ENCODE measurements around the gene LMBR1L.

The LMBR1L gene

DNA sequence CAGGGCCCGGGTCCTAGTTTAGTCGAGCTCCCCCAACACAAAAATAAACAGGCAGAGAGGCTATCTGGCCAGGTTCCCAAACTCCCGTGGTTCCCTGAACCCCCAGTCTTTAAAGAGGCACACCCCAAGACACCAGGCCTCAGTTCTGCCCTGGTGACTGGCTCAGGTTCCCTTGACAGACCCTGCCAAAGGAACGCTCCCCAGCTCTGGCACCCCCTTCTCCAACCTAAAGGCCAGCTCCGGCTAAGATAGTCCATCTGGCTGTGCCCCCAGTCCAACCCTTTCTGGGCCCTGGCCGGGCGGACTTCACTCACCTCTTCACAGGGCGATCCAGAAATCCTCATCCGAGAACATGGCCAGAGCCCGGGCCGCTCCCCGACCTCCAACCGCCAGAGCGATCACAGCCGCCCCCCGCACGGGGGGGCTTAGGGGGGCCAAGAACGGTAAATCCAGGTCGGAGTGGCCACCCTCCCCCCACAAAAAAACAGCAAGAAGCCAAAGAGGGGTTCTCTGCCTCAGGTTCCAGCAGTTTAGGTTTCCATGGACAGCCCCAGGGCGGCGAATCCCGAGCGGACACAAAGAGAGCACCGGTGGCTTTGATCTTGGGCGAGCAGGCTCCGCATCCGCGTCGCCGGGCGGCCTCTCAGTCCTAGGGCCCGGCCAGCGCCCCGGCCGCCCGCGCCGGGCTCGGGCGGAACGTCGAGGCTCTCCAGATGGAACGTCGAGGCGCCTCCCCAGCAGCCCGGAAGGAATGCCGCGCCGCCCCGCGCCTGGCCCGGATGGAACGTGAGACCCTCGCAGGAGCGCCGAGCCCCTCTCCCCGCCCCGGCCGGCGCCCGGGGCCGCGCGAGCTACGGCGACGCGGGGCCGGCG, 51.1 kb downstream of the LMBR1L start:
- peak overlapping the region; percentile 97 for H3K9ac ChIP-seq (ENCODE audit: low read length)
- H3K27ac ChIP-seq (ENCODE audit: low read depth, low read length): peak overlapping the region; percentile 100
- no peaks in the 10 kb centered on the region for H3K9me3 ChIP-seq (ENCODE audit: control insufficient read depth, insufficient read depth, low read depth, low read length)
- H3K27me3 ChIP-seq (ENCODE audit: control insufficient read depth, insufficient read depth, low read length): no peaks in the 10 kb centered on the region
- peaks cover 6% of the 10 kb centered on the region for H3K36me3 ChIP-seq (ENCODE audit: control insufficient read depth, insufficient read depth, low read length)
- H3K4me3 ChIP-seq (ENCODE audit: low read depth, low read length): peak overlapping the region; percentile 96
- peaks cover 30% of the 10 kb centered on the region for H3K4me1 ChIP-seq (ENCODE audit: control insufficient read depth, insufficient read depth, low read length)

DNA sequence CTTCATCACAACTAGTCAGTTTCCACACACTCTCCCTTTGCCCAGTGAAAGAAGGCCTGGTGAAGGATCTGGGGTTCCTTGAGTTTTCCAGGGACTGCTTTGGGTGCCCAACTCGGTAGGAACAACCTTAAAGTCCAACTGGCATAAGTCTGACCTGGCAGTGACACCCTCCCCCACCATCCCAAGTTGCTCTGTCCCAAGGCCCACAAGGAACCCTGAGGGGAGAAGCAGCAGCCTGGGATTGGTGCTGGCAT, 51.7 kb downstream of the LMBR1L start:
- H3K36me3 ChIP-seq (ENCODE audit: control insufficient read depth, insufficient read depth, low read length): peaks cover 12% of the 10 kb centered on the region
- no peaks in the 10 kb centered on the region for H3K9me3 ChIP-seq (ENCODE audit: control insufficient read depth, insufficient read depth, low read depth, low read length)
- peaks cover 30% of the 10 kb centered on the region for H3K4me1 ChIP-seq (ENCODE audit: control insufficient read depth, insufficient read depth, low read length)
- no peaks in the 10 kb centered on the region for H3K27me3 ChIP-seq (ENCODE audit: control insufficient read depth, insufficient read depth, low read length)
- H3K9ac ChIP-seq (ENCODE audit: low read length): peak overlapping the region; percentile 97
- no peak overlapping the region for H3K27ac ChIP-seq (ENCODE audit: low read depth, low read length)
- H3K4me3 ChIP-seq (ENCODE audit: low read depth, low read length): peak overlapping the region; percentile 96

DNA sequence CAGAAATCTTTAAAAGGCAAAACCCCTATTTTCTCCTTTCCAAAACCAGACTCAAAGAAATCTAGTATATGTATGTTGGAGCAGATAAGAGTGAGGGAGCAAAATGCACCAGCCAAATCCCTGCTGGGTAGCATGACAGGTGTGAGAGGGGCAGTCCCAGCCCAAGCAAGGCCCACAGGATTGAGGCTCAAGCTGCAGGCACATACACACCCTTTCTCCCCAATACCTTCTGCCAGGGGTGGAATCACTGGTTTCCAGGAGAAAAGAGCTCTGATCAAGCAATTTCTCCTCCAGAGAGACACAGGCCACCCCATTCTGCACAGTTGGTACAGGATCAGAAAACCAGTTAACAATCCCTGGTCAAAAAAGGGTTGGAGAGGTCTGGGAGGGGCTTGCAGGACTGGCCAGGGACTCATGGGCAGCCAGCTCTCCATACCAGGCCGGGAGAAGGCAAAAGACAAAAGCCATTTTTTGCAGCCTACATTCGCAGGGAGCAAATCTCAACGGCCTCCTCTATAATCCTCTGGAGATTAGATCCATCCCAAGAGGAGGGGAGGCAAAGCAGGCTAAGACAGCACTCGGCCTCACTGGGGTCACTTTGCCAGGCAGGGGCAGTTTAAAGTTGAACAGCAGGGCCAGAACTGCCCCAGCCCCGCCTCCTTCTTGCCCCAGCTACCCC, 52.1 kb downstream of the LMBR1L start:
- Histone ChIP-seq H3K27ac (ENCODE audit: low read depth, low read length) (no peak overlapping the region), H3K4me1 (ENCODE audit: control insufficient read depth, insufficient read depth, low read length) (peaks cover 30% of the 10 kb centered on the region), H3K9ac (ENCODE audit: low read length) (peak overlapping the region; percentile 97), H3K36me3 (ENCODE audit: control insufficient read depth, insufficient read depth, low read length) (peaks cover 16% of the 10 kb centered on the region), H3K9me3 (ENCODE audit: control insufficient read depth, insufficient read depth, low read depth, low read length) (no peaks in the 10 kb centered on the region), H3K27me3 (ENCODE audit: control insufficient read depth, insufficient read depth, low read length) (no peaks in the 10 kb centered on the region), H3K4me3 (ENCODE audit: low read depth, low read length) (peak overlapping the region; percentile 96)

DNA sequence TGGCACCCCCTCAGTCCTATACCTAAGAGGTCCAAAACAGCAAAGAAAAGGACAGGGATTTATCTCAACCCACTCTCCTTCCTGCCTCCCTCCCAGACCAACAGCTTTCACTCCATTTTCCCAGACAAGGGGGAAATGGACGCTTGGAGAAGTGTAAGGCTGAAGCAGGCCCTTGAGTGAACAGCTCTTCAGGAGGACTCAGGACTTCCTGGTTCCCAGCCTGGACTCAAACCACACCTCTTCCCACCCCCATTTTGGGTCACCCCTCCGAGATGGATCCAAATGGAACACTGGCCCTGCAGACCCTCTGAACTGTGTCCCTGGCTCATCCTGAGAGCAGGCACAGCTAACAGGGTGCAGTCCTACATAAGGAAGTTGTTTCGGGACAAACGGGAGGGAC, 52.8 kb downstream of the LMBR1L start:
- Histone ChIP-seq H3K9me3 (ENCODE audit: control insufficient read depth, insufficient read depth, low read depth, low read length) (no peaks in the 10 kb centered on the region), H3K4me3 (ENCODE audit: low read depth, low read length) (peak overlapping the region; percentile 96), H3K36me3 (ENCODE audit: control insufficient read depth, insufficient read depth, low read length) (peaks cover 22% of the 10 kb centered on the region), H3K4me1 (ENCODE audit: control insufficient read depth, insufficient read depth, low read length) (peaks cover 30% of the 10 kb centered on the region), H3K27me3 (ENCODE audit: control insufficient read depth, insufficient read depth, low read length) (no peaks in the 10 kb centered on the region), H3K27ac (ENCODE audit: low read depth, low read length) (no peak overlapping the region), H3K9ac (ENCODE audit: low read length) (peak overlapping the region; percentile 0)

DNA sequence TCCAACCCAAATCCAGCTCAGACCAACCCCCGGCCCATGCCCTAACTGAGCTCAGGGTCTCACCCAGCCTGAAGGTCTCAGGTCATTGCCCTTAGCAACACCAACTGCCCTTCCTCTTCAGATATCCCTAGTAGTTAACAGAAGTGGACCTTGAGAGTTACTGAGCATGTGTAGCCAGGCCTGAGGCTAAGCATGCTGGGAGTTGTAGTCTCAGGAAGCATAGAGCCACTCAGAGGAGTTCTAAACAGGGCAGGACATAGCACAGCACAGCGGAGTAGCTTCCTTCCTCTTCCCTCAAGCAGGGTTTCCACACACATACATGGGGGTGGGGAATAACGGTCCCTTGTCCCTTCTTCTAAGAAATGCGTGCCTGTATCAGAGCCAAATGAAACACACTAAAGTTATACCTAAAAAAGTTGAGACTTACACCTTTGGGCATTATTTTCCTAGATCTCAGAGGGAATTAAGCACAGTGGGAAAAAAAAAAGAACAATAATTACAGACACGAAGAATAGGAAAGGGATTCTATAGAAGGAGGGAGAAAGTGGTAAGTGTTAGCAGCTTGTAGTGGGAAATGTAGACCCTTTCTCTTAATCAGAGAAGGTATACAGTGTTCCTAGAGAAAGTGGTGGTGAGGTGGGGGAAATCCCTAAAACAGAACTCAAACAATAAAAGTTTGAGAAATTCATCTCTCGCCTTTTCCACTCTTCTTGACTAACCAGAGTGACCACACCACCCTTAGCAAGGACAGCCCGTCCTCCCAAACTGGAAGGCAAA, 54.5 kb downstream of the LMBR1L start:
- no peaks in the 10 kb centered on the region for H3K27me3 ChIP-seq (ENCODE audit: control insufficient read depth, insufficient read depth, low read length)
- H3K36me3 ChIP-seq (ENCODE audit: control insufficient read depth, insufficient read depth, low read length): peaks cover 40% of the 10 kb centered on the region
- H3K9me3 ChIP-seq (ENCODE audit: control insufficient read depth, insufficient read depth, low read depth, low read length): no peaks in the 10 kb centered on the region
- no peak overlapping the region for H3K9ac ChIP-seq (ENCODE audit: low read length)
- no peak overlapping the region for H3K27ac ChIP-seq (ENCODE audit: low read depth, low read length)
- H3K4me1 ChIP-seq (ENCODE audit: control insufficient read depth, insufficient read depth, low read length): peaks cover 30% of the 10 kb centered on the region
- H3K4me3 ChIP-seq (ENCODE audit: low read depth, low read length): peak overlapping the region; percentile 96; the same call in 1 of the 2 replicates

DNA sequence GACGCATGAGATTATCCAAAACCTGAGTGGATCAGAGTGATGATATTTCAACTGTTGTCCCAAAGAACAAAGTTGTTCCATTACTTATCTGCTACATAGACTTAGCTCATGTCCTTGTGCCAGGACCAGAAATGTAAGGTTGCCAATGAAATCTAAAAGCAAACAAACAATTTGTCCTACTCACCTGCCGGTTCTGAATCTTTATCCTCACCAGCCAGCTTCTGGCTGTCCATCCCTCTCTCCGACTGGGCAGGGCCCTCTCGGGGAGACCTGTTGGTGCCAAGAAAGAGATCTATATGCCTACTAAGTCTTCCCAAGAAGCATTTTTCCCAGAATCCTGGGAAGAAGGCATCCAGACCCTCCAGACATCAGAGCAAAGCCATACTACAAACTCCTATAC, 55.6 kb downstream of the LMBR1L start:
- Histone ChIP-seq H3K36me3 (ENCODE audit: control insufficient read depth, insufficient read depth, low read length) (peaks cover 50% of the 10 kb centered on the region), H3K9ac (ENCODE audit: low read length) (no peak overlapping the region), H3K27ac (ENCODE audit: low read depth, low read length) (no peak overlapping the region), H3K4me1 (ENCODE audit: control insufficient read depth, insufficient read depth, low read length) (peaks cover 30% of the 10 kb centered on the region), H3K9me3 (ENCODE audit: control insufficient read depth, insufficient read depth, low read depth, low read length) (no peaks in the 10 kb centered on the region), H3K4me3 (ENCODE audit: low read depth, low read length) (no peak overlapping the region), H3K27me3 (ENCODE audit: control insufficient read depth, insufficient read depth, low read length) (no peaks in the 10 kb centered on the region)

DNA sequence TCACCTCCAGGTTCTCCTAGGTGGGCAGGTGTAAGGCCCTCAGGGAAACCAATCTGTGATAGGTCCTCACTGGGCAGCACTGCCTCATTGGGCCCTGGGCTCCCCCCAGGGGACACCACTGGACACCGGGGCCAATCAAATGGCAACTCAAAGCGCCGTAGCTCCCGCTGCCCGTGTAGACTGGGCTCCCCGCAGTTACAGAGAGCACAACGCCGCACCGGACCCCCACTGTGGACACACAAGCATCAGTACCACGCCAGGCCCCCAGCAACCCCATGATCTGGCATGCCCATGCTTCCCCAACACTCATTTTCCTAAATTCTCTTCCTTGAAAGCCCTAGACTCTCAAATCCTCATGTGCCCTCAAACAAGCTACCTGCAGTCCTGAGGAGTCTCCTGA, 56.1 kb downstream of the LMBR1L start:
- Histone ChIP-seq H3K4me1 (ENCODE audit: control insufficient read depth, insufficient read depth, low read length) (peaks cover 30% of the 10 kb centered on the region), H3K9me3 (ENCODE audit: control insufficient read depth, insufficient read depth, low read depth, low read length) (no peaks in the 10 kb centered on the region), H3K4me3 (ENCODE audit: low read depth, low read length) (no peak overlapping the region), H3K27me3 (ENCODE audit: control insufficient read depth, insufficient read depth, low read length) (no peaks in the 10 kb centered on the region), H3K9ac (ENCODE audit: low read length) (no peak overlapping the region), H3K36me3 (ENCODE audit: control insufficient read depth, insufficient read depth, low read length) (peaks cover 56% of the 10 kb centered on the region), H3K27ac (ENCODE audit: low read depth, low read length) (no peak overlapping the region)

DNA sequence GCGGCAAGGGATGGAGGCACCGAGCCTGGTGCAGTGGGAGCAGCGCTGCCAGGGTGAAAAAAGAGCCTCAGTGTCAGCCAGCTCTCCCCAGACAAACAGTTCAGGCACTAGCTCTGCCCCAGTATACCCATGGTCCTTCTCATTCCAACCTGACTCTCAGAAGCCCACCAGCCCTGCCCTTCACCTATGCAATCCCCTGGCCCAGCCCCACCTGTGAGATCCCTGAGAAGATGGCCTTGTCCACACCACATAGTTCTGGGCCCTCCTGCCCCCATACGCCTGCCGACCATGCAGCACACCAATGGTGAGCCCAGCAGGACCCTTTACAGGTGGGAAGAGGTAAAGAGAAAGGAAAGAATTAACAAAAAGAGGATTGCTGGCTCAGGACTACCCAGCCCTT, 56.6 kb downstream of the LMBR1L start:
- Histone ChIP-seq H3K36me3 (ENCODE audit: control insufficient read depth, insufficient read depth, low read length) (peaks cover 60% of the 10 kb centered on the region), H3K4me1 (ENCODE audit: control insufficient read depth, insufficient read depth, low read length) (peaks cover 30% of the 10 kb centered on the region), H3K4me3 (ENCODE audit: low read depth, low read length) (no peak overlapping the region), H3K27ac (ENCODE audit: low read depth, low read length) (no peak overlapping the region), H3K27me3 (ENCODE audit: control insufficient read depth, insufficient read depth, low read length) (no peaks in the 10 kb centered on the region), H3K9ac (ENCODE audit: low read length) (no peak overlapping the region), H3K9me3 (ENCODE audit: control insufficient read depth, insufficient read depth, low read depth, low read length) (no peaks in the 10 kb centered on the region)

DNA sequence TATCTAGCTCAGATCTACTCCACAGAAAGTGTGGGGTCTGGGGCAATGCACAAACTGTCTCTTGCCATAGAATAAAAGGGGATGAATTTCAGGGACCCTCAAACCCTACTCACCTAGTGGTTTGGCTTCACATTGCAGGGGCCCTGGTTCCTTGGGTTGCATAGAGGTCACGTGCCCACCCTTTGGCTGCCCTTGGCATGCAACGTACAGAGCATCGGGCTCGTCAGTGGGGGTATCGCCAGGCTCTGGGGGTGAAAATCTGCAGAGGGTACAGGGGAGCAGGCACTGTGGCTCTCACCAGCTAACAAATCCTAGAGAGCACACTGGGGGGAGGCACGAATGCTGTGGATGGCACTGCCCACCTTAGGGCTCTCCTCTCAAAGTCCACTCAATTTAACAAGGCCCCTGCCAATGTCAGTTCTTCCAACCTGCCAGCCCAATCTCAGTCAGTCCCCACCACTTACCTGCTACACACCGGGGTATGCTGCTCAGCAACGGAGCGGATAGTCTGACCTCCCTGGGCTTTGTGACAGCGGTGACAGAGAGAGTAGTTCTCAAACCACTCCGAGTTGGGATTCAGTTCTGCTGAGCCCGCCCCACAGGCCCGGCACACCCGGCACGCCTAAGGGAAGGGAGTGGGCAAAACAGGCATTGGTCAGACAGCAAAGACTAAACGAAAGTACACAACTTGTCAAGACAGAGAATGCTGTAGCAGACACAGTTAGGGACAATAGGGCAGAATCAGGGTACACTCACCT, 58.0 kb downstream of the LMBR1L start:
- no peak overlapping the region for H3K9ac ChIP-seq (ENCODE audit: low read length)

DNA sequence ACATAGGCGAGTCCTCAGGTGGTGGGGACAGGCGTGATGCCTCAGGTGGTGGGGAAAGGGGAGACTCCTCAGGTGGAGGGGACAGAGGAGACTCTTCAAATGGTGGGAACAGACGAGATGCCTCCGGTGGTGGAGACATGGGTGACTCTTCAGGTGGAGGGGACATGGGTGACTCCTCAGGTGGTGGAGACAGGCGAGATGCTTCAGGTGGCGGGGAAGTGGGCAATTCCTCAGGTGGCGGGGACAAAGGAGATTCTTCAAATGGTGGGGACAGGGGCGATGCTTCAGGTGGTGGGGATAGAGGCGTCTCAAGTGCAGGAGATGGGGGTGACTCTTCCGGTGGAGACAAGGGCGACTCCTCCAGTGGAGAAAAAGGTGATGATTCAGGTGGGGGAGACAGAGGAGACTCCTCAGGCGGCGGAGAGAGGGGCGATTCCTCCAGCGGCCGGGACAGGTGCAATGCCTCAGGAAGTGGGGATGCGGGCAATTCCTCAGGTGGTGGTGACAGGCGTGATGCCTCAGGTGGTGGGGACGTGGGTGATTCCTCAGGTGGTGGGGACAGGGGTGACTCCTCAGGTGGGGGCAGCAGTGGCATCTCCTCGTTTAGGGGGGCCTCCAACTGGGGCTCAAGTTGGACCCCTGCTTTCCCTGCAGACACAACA, 58.7 kb downstream of the LMBR1L start:
- peaks cover 82% of the 10 kb centered on the region for H3K36me3 ChIP-seq (ENCODE audit: control insufficient read depth, insufficient read depth, low read length)
- H3K9ac ChIP-seq (ENCODE audit: low read length): no peak overlapping the region
- no peak overlapping the region for H3K27ac ChIP-seq (ENCODE audit: low read depth, low read length)
- no peaks in the 10 kb centered on the region for H3K9me3 ChIP-seq (ENCODE audit: control insufficient read depth, insufficient read depth, low read depth, low read length)
- no peaks in the 10 kb centered on the region for H3K27me3 ChIP-seq (ENCODE audit: control insufficient read depth, insufficient read depth, low read length)
- H3K4me1 ChIP-seq (ENCODE audit: control insufficient read depth, insufficient read depth, low read length): peaks cover 13% of the 10 kb centered on the region
- H3K4me3 ChIP-seq (ENCODE audit: low read depth, low read length): no peak overlapping the region

More for the DNA sequence above, 58.0 kb downstream of the LMBR1L start:
- Histone ChIP-seq H3K9me3 (ENCODE audit: control insufficient read depth, insufficient read depth, low read depth, low read length) (no peaks in the 10 kb centered on the region), H3K4me1 (ENCODE audit: control insufficient read depth, insufficient read depth, low read length) (peaks cover 20% of the 10 kb centered on the region), H3K27me3 (ENCODE audit: control insufficient read depth, insufficient read depth, low read length) (no peaks in the 10 kb centered on the region), H3K36me3 (ENCODE audit: control insufficient read depth, insufficient read depth, low read length) (peaks cover 75% of the 10 kb centered on the region), H3K27ac (ENCODE audit: low read depth, low read length) (no peak overlapping the region), H3K4me3 (ENCODE audit: low read depth, low read length) (no peak overlapping the region)

All from HUES6 (cell line).